ENCODE data around the gene LUC7L2. TPM values are rescaled to one million over a fixed set of nuclear protein-coding genes. Genes with fewer than 3 reads are reported as not detected.
"Not testable (repeated sequence)": the region's sequence is repeated elsewhere in the genome, so short reads cannot be mapped to it uniquely, and the experiment has no call there.

LUC7L2 gene
- total RNA-seq, 1 donor from 2014 or later = 56.0 TPM

- TF ChIP-seq CTCF (IDR thresholded peaks at IDR 0.05; ENCODE audit: insufficient read depth, low read length, poor library complexity, severe bottlenecking) = no peak
- DNase-seq (ENCODE audit: low read depth) = no peak
Observed at GRCh38 chr7:139329119-139329518, 30.6 kb upstream of the LUC7L2 start.

GRCh38 chr7:139330333-139331030 lies 29.2 kb upstream of the LUC7L2 start:
- no peak for DNase-seq (ENCODE audit: low read depth)
- no peaks in the 10 kb centered on the region for H3K36me3 ChIP-seq (ENCODE audit: control insufficient read depth, insufficient read depth, low read length)
- no peak for TF ChIP-seq CTCF (IDR thresholded peaks at IDR 0.05; ENCODE audit: insufficient read depth, low read length, poor library complexity, severe bottlenecking)
- H3K4me3 ChIP-seq (ENCODE audit: low read depth, low read length) = no peak overlapping the region
- H3K27me3 ChIP-seq (ENCODE audit: control insufficient read depth, insufficient read depth, low read length) = no peaks in the 10 kb centered on the region

More at GRCh38 chr7:139329119-139329518, 30.6 kb upstream of the LUC7L2 start:
- Histone ChIP-seq H3K36me3 (ENCODE audit: control insufficient read depth, insufficient read depth, low read length) (no peaks in the 10 kb centered on the region), H3K4me3 (ENCODE audit: low read depth, low read length) (no peak overlapping the region), H3K27me3 (ENCODE audit: control insufficient read depth, insufficient read depth, low read length) (no peaks in the 10 kb centered on the region)

DNA sequence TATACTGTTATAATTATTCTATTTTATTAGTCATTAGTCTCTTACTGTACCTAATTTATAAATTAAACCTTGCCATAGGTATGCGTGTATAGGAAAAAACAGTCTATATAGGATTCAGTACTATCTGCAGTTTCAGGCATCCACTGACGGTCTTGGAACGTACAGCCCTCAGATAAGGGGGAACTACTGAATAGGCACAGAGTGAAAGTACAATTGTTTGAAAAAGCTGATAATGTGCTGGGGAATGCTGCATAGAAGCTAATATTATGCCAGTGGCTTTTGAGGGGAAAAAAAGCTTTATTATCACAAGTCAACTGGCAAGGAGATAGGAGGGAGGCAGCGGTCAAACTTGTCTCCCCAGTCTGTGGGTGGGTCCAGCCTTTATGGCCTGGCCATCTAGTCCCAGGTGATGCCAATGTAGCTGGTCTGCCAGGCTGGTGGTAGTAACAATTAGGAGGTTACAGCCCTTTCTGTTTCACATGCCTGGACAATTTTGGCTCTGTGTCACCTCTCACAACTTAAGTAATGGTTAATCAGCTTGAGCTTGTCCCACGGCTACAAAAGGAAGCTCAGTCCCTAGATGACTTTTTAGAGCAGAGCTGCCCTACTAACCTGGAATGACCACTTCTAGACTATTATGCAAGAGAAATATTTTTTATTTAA lies 26.9 kb upstream of the LUC7L2 start:
- Histone ChIP-seq H3K27me3 (ENCODE audit: control insufficient read depth, insufficient read depth, low read length) (no peaks in the 10 kb centered on the region), H3K36me3 (ENCODE audit: control insufficient read depth, insufficient read depth, low read length) (no peaks in the 10 kb centered on the region)

GRCh38 chr7:139333443-139333842 lies 26.3 kb upstream of the LUC7L2 start:
- not testable (repeated sequence) for H3K27me3 ChIP-seq (ENCODE audit: control insufficient read depth, insufficient read depth, low read length); DNase-seq (ENCODE audit: low read depth); H3K36me3 ChIP-seq (ENCODE audit: control insufficient read depth, insufficient read depth, low read length); H3K4me3 ChIP-seq (ENCODE audit: low read depth, low read length)

More for the DNA sequence above, 26.9 kb upstream of the LUC7L2 start:
- no peak for DNase-seq (ENCODE audit: low read depth)
- H3K4me3 ChIP-seq (ENCODE audit: low read depth, low read length) = no peak overlapping the region
- no peak for TF ChIP-seq CTCF (IDR thresholded peaks at IDR 0.05; ENCODE audit: insufficient read depth, low read length, poor library complexity, severe bottlenecking)

DNA sequence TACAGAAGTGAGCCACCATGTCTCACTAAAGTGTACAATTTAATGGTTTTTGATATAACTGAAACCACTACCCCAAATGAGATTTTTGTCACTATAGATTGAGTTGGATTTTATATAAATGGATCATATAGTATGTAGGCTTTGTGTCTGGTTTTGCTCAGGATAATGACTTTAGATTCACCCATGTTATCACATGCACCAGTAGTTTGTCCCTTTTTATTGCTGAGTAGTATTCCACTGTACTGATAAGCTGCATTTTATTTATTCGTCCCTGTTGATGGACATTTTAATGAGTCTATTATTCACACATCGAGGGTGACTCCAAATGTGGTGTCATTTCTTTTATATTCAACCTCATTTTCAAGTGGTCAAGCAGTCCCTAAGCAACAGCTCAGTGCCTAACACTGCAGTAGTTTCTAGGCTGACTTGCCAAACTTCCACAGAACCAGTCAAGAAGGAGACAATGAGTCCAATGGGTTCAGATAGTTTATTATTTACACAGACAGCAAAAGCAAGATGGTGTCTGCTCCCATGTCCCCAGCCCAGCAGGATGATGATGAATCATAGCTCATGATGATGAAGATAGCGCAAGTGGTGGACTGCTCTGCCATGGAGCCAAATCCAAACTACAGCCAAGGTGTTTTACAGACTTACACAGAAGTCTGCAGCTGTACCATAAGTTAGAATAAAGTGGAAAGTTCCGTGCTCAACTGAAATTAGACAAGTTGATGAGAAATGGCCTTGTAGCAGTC lies 25.1 kb upstream of the LUC7L2 start:
- Histone ChIP-seq H3K4me3 (ENCODE audit: low read depth, low read length) (no peak overlapping the region), H3K36me3 (ENCODE audit: control insufficient read depth, insufficient read depth, low read length) (no peaks in the 10 kb centered on the region), H3K27me3 (ENCODE audit: control insufficient read depth, insufficient read depth, low read length) (no peaks in the 10 kb centered on the region)
- TF ChIP-seq CTCF (IDR thresholded peaks at IDR 0.05; ENCODE audit: insufficient read depth, low read length, poor library complexity, severe bottlenecking) = no peak
- no peak for DNase-seq (ENCODE audit: low read depth)

GRCh38 chr7:139339025-139339424 lies 20.7 kb upstream of the LUC7L2 start:
- Histone ChIP-seq H3K36me3 (ENCODE audit: control insufficient read depth, insufficient read depth, low read length) (no peaks in the 10 kb centered on the region), H3K27me3 (ENCODE audit: control insufficient read depth, insufficient read depth, low read length) (no peaks in the 10 kb centered on the region), H3K4me3 (ENCODE audit: low read depth, low read length) (no peak overlapping the region)
- no peak for DNase-seq (ENCODE audit: low read depth)
- TF ChIP-seq CTCF (IDR thresholded peaks at IDR 0.05; ENCODE audit: insufficient read depth, low read length, poor library complexity, severe bottlenecking) = no peak

All from kidney epithelial cell (primary cell).